ENCODE data around the gene ANXA4. TPM values are rescaled to one million over a fixed set of nuclear protein-coding genes. Genes with fewer than 3 reads are reported as not detected.

ANXA4 gene
- total RNA-seq, 4 donors from 2014 or later: 72.0 to 101 (median 82.5) TPM

GRCh38 chr2:69811591-69811990 is 69.7 kb downstream of the ANXA4 start:
- TF ChIP-seq CTCF (IDR thresholded peaks at IDR 0.05): no peak
- no peak for TF ChIP-seq POLR2A (IDR thresholded peaks at IDR 0.05)
- peaks cover 25 to 35% of the 10 kb centered on the region in 2 donors for H3K36me3 ChIP-seq
- WGBS, 2 donors: 88 to 92% methylated on average over 3 of the region's 3 CpGs
- H3K27ac ChIP-seq: no peak overlapping the region
- intact Hi-C loops (cut with DNase I): no loop called here
- DNase-seq: no peak
- no peaks in the 10 kb centered on the region for H3K4me1 ChIP-seq
- no peaks in the 10 kb centered on the region for H3K27me3 ChIP-seq
- no peaks in the 10 kb centered on the region for H3K9me3 ChIP-seq
- no peak overlapping the region for H3K4me3 ChIP-seq (replicated peaks in 1 of 3)

GRCh38 chr2:69815717-69816116 is 73.8 kb downstream of the ANXA4 start:
- no peak for TF ChIP-seq CTCF (IDR thresholded peaks at IDR 0.05)
- no peak for TF ChIP-seq POLR2A (IDR thresholded peaks at IDR 0.05)
- no peak for DNase-seq
- 72 to 88% methylated on average over 1 of the region's 1 CpG for WGBS, 2 donors
- Histone ChIP-seq H3K4me3 (replicated peaks in 1 of 3) (no peak overlapping the region), H3K36me3 (peaks cover 17 to 20% of the 10 kb centered on the region in 2 donors), H3K27me3 (no peaks in the 10 kb centered on the region), H3K27ac (no peak overlapping the region), H3K4me1 (no peaks in the 10 kb centered on the region), H3K9me3 (no peaks in the 10 kb centered on the region)
- intact Hi-C loops (cut with DNase I): loop anchor here (2.0 kb wide), 1 partner anchor 91 kb away; no protein-coding TSS in a partner anchor

- Histone ChIP-seq H3K36me3 (peaks cover 19 to 29% of the 10 kb centered on the region in 2 donors), H3K27ac (no peak overlapping the region), H3K9me3 (no peaks in the 10 kb centered on the region), H3K4me1 (no peaks in the 10 kb centered on the region), H3K4me3 (replicated peaks in 1 of 3) (no peak overlapping the region), H3K27me3 (no peaks in the 10 kb centered on the region)
- TF ChIP-seq CTCF (IDR thresholded peaks at IDR 0.05) (peak; percentile 80 to 98 (median 94)), POLR2A (IDR thresholded peaks at IDR 0.05) (no peak)
- DNase-seq: peak; percentile 79 to 81
- intact Hi-C loops (cut with DNase I): loop anchor here (2.0 kb wide), 1 partner anchor 92 kb away; no protein-coding TSS in a partner anchor
- WGBS, 2 donors: 28 to 29% methylated on average over 3 of the region's 3 CpGs
Observed at GRCh38 chr2:69816923-69817542, 75.1 kb downstream of the ANXA4 start.

GRCh38 chr2:69817729-69818501 is 76.0 kb downstream of the ANXA4 start:
- no peak overlapping the region for H3K27ac ChIP-seq
- H3K27me3 ChIP-seq: no peaks in the 10 kb centered on the region
- 86 to 89% methylated on average over 4 of the region's 4 CpGs for WGBS, 2 donors
- peaks cover 15 to 24% of the 10 kb centered on the region in 2 donors for H3K36me3 ChIP-seq
- no peaks in the 10 kb centered on the region for H3K9me3 ChIP-seq
- intact Hi-C loops (cut with DNase I): loop anchor here (2.0 kb wide), 1 partner anchor 93 kb away; no protein-coding TSS in a partner anchor
- H3K4me3 ChIP-seq (replicated peaks in 1 of 3): no peak overlapping the region
- no peaks in the 10 kb centered on the region for H3K4me1 ChIP-seq
- TF ChIP-seq CTCF (IDR thresholded peaks at IDR 0.05) (no peak), POLR2A (IDR thresholded peaks at IDR 0.05) (no peak)
- no peak for DNase-seq

All from thyroid gland (tissue), 4 donors.